ENCODE data around the gene USP1.

The USP1 gene

GRCh38 chr1:62391369-62391971, 45.4 kb upstream of the USP1 start:
- no peaks in the 10 kb centered on the region for H3K9me3 ChIP-seq (ENCODE audit: low read length)
- no peak overlapping the region for H3K27ac ChIP-seq (ENCODE audit: low read depth, low read length, poor library complexity, severe bottlenecking)
- no peak overlapping the region for H3K4me2 ChIP-seq (ENCODE audit: low read length)
- H3K79me2 ChIP-seq (ENCODE audit: insufficient read depth, low read length), result no peaks in the 10 kb centered on the region
- H3K4me1 ChIP-seq (ENCODE audit: insufficient read depth, low read length, severe bottlenecking), result no peaks in the 10 kb centered on the region
- no peaks in the 10 kb centered on the region for H3K27me3 ChIP-seq (ENCODE audit: insufficient read depth, low read length)
- H3K4me3 ChIP-seq (ENCODE audit: low read depth, low read length, poor library complexity, severe bottlenecking), result no peak overlapping the region
- TF ChIP-seq CTCF (IDR thresholded peaks at IDR 0.05; ENCODE audit: low read length) (peak; percentile 84), EZH2 (IDR thresholded peaks at IDR 0.05; ENCODE audit: borderline replicate concordance, low read length) (no peak)
- H3K9ac ChIP-seq (ENCODE audit: low read length), result no peak overlapping the region
- H3K9me2 ChIP-seq (ENCODE audit: low read depth, low read length), result no peaks in the 10 kb centered on the region
- H3K36me3 ChIP-seq (ENCODE audit: insufficient read depth, low read length), result no peaks in the 10 kb centered on the region
- H2AFZ ChIP-seq (ENCODE audit: low read length), result no peak overlapping the region
- no peaks in the 10 kb centered on the region for H4K20me1 ChIP-seq (ENCODE audit: insufficient read depth, low read length)
- no peaks in the 10 kb centered on the region for H3F3A ChIP-seq (ENCODE audit: insufficient read depth, low read length)

GRCh38 chr1:62392951-62393350, 43.9 kb upstream of the USP1 start:
- H3K27me3 ChIP-seq (ENCODE audit: insufficient read depth, low read length), result no peaks in the 10 kb centered on the region
- H3K4me2 ChIP-seq (ENCODE audit: low read length), result no peak overlapping the region
- no peak overlapping the region for H3K4me3 ChIP-seq (ENCODE audit: low read depth, low read length, poor library complexity, severe bottlenecking)
- H2AFZ ChIP-seq (ENCODE audit: low read length), result no peak overlapping the region
- no peak overlapping the region for H3K27ac ChIP-seq (ENCODE audit: low read depth, low read length, poor library complexity, severe bottlenecking)
- H3K79me2 ChIP-seq (ENCODE audit: insufficient read depth, low read length), result no peaks in the 10 kb centered on the region
- TF ChIP-seq EZH2 (IDR thresholded peaks at IDR 0.05; ENCODE audit: borderline replicate concordance, low read length) (no peak), CTCF (IDR thresholded peaks at IDR 0.05; ENCODE audit: low read length) (no peak)
- no peaks in the 10 kb centered on the region for H3K36me3 ChIP-seq (ENCODE audit: insufficient read depth, low read length)
- no peaks in the 10 kb centered on the region for H3K9me2 ChIP-seq (ENCODE audit: low read depth, low read length)
- H3K9me3 ChIP-seq (ENCODE audit: low read length), result no peaks in the 10 kb centered on the region
- H3K9ac ChIP-seq (ENCODE audit: low read length), result no peak overlapping the region
- no peaks in the 10 kb centered on the region for H4K20me1 ChIP-seq (ENCODE audit: insufficient read depth, low read length)
- H3F3A ChIP-seq (ENCODE audit: insufficient read depth, low read length), result no peaks in the 10 kb centered on the region
- no peaks in the 10 kb centered on the region for H3K4me1 ChIP-seq (ENCODE audit: insufficient read depth, low read length, severe bottlenecking)

- Histone ChIP-seq H2AFZ (ENCODE audit: low read length) (no peak overlapping the region), H3K4me2 (ENCODE audit: low read length) (no peak overlapping the region), H3F3A (ENCODE audit: insufficient read depth, low read length) (no peaks in the 10 kb centered on the region), H3K27me3 (ENCODE audit: insufficient read depth, low read length) (no peaks in the 10 kb centered on the region), H3K9me3 (ENCODE audit: low read length) (no peaks in the 10 kb centered on the region), H3K4me1 (ENCODE audit: insufficient read depth, low read length, severe bottlenecking) (no peaks in the 10 kb centered on the region), H3K36me3 (ENCODE audit: insufficient read depth, low read length) (no peaks in the 10 kb centered on the region), H3K9ac (ENCODE audit: low read length) (no peak overlapping the region), H3K27ac (ENCODE audit: low read depth, low read length, poor library complexity, severe bottlenecking) (no peak overlapping the region), H4K20me1 (ENCODE audit: insufficient read depth, low read length) (no peaks in the 10 kb centered on the region), H3K4me3 (ENCODE audit: low read depth, low read length, poor library complexity, severe bottlenecking) (no peak overlapping the region), H3K9me2 (ENCODE audit: low read depth, low read length) (no peaks in the 10 kb centered on the region), H3K79me2 (ENCODE audit: insufficient read depth, low read length) (no peaks in the 10 kb centered on the region)
- no peak for TF ChIP-seq EZH2 (IDR thresholded peaks at IDR 0.05; ENCODE audit: borderline replicate concordance, low read length)
- no peak for TF ChIP-seq CTCF (IDR thresholded peaks at IDR 0.05; ENCODE audit: low read length)
These were observed 42.2 kb upstream of the USP1 start for GRCh38 chr1:62394646-62395045.
